H1 (cell line): ENCODE results near the gene PDK4. TPM values are rescaled to one million over a fixed set of nuclear protein-coding genes. Genes with fewer than 3 reads are reported as not detected.

Experiments used
- CHD1 ChIP-seq: IDR thresholded peaks from 2 replicates; pipeline ENCODE4 v1.6.1; 2012; ENCODE audit warnings: low read depth, low read length, improper control_type of control experiment
- GTF2F1 ChIP-seq: IDR thresholded peaks from 2 replicates; pipeline ENCODE4 v1.6.1; 2012; ENCODE audit warnings: low read depth, low read length, improper control_type of control experiment, borderline replicate concordance
- RFX5 ChIP-seq: IDR thresholded peaks from 2 replicates; pipeline ENCODE4 v1.6.1; 2011; ENCODE audit warnings: low read depth, low read length, improper control_type of control experiment, borderline replicate concordance
- polyA plus RNA-seq, 7 experiments: library from polyadenylated mRNA; depleted of rRNA in 3 of 7; stranded (reverse) in 5 of 7; unstranded in 2 of 7; fragments of >200 nt in 5 of 7; fragments of 200-250 nt in 2 of 7; gene quantifications; 1 replicate in 5 of 7; 2 replicates in 1 of 7; 4 replicates in 1 of 7; pipeline versions ENCODE4 v1.2.1 to v1.2.3, GENCODE V29; 2011 to 2013; ENCODE audit warnings: missing spikeins in 2 of 7, mixed read lengths in 2 of 7
- total RNA-seq: library from RNA; stranded (reverse); fragmentation: NEBNext Ultra II Directional; extraction: Animal tissue kit (Norgen Biotek cat#: 25700); gene quantifications from 2 replicates; pipeline ENCODE4 v1.2.1, GENCODE V29; 2021

The PDK4 gene
- total and polyA plus RNA-seq, 2 of the 8 experiments (the other 6 are each of a cell fraction or from before 2014, with no cell fraction given): 0.26 TPM; not detected in 1

DNA sequence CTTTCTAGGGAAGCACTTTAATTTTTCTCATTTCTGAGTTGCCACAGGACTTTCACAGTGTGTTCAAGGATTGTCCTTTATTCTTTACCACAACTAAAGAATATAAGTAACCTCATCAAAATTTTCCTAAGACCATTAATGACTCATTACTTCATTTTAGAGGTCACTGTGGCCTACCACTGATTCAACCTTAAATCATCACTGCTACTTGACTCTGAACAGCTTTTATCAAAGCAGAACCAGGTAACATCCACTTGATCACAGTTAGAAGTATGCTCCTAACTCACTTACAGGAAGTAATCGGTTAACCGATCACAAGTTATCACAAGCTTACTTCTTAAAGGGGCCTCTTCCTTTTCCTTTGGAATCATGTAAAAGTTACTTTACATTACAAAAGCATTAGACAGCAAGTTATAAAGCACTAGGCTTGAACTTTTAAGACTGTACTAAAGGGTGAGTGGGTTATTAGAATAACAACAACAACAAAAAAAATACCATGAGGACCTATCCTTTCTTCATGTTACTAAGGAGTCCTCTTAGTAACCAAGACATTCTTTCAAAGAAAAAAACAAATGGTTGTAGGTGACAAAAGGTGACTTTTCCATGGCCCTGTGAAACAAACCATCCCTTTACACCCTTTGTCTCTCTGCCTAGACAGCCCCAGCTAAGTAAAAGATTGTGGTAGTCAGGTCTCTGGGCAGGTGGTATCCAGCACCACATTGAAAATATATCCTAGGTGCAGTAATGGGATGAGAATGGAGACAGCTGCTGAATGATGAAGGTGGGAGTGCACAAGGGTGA is 40.0 kb upstream of the PDK4 start (continued):
- TF ChIP-seq GTF2F1: no peak
- TF ChIP-seq CHD1: no peak
- TF ChIP-seq RFX5: no peak
